ENCODE data around the gene EIF3D. TPM values are rescaled to one million over a fixed set of nuclear protein-coding genes. Genes with fewer than 3 reads are reported as not detected.

The EIF3D gene, protein sequence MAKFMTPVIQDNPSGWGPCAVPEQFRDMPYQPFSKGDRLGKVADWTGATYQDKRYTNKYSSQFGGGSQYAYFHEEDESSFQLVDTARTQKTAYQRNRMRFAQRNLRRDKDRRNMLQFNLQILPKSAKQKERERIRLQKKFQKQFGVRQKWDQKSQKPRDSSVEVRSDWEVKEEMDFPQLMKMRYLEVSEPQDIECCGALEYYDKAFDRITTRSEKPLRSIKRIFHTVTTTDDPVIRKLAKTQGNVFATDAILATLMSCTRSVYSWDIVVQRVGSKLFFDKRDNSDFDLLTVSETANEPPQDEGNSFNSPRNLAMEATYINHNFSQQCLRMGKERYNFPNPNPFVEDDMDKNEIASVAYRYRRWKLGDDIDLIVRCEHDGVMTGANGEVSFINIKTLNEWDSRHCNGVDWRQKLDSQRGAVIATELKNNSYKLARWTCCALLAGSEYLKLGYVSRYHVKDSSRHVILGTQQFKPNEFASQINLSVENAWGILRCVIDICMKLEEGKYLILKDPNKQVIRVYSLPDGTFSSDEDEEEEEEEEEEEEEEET
- 282 TPM for polyA plus RNA-seq (2012; ENCODE audit: missing spikeins)

DNA sequence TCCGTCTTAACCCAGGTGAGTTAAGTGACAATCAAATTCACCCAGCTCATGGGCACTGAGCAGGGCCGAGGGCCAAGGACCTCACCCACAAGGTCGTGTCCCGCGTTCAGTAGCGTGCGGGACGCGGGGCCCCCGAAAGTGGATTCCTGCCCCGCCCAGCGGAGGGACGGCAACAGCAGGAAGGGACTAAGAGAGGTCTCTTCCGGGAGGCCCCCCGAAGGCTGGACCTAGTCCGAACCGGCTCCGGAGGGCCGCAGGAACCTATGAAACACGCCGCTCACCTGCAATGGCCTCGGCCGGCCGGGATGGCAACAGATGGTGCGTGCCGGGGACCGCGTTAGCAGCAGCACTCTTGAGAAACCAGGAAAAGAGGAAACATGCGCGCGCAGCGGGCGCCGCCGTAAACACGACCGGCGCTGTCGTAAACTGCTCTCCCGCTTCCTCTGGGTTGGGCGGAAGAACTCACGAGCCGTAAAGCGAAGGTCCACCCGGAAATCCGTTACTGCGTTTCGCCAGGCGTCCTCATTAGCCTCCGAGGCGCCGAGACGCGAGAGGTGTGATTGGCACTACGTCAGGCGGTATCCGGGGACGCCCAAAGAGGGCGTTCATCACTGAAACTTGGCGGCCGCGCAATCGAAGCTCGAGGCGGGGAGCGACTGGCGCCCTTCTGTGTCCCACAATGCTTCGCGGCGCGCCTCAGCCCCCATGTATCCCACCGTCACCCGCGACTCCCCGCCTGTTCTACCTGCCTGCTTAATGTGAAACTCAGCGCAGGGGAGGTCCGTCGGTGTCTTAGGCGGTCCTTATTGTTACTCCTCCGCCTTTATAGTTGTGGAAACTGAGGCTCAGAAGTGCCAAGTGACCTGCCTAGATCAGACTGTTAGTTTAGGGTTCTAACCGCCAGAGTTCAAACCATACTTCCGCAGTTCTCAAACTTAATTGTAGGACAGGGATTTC, at the start of gene EIF3D:
TSS of gene EIF3D (minus strand) at position 372 of the 957 bp plus-strand sequence. CDS start 3,045 bp downstream, outside the sequence.
- TF ChIP-seq POLR2A (IDR thresholded peaks at IDR 0.05; ENCODE audit: low read depth, low read length) (peak; percentile 97), TAF1 (IDR thresholded peaks at IDR 0.05; ENCODE audit: borderline replicate concordance, low read depth, low read length) (peak; percentile 99), POLR2AphosphoS5 (IDR thresholded peaks at IDR 0.05; ENCODE audit: low read depth, low read length) (peak; percentile 96)
- FAIRE-seq (peak; percentile 99), DNase-seq (ENCODE audit: insufficient read length) (peak; percentile 81)

- FAIRE-seq (no peak), DNase-seq (ENCODE audit: insufficient read length) (no peak)
- TF ChIP-seq POLR2AphosphoS5 (IDR thresholded peaks at IDR 0.05; ENCODE audit: low read depth, low read length), result no peak
- TF ChIP-seq TAF1 (IDR thresholded peaks at IDR 0.05; ENCODE audit: borderline replicate concordance, low read depth, low read length), result no peak
- TF ChIP-seq POLR2A (IDR thresholded peaks at IDR 0.05; ENCODE audit: low read depth, low read length), result no peak
These were observed 49.7 kb upstream of the EIF3D start for GRCh38 chr22:36578619-36579018.

DNA sequence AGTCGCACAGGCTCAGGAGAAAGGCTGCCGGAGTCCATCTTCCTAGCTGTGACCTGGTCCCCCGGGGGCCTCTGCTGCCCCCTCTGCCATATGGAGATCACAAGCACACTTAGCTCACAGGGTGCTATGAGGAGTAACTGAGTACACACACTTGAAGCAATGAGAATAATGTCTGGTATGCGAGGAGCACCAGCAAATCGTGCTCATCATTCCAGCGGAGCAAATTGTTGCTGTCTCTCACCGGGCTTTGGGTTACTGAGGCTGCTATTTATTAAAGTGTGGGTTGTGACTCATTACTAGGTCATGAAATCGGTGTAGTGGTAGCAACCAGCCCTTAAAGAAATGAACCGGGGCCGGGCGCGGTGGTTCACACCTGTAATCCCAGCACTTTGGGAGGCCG, 48.1 kb upstream of the EIF3D start:
- DNase-seq (ENCODE audit: insufficient read length) (no peak), FAIRE-seq (no peak)
- no peak for TF ChIP-seq POLR2AphosphoS5 (IDR thresholded peaks at IDR 0.05; ENCODE audit: low read depth, low read length)
- TF ChIP-seq TAF1 (IDR thresholded peaks at IDR 0.05; ENCODE audit: borderline replicate concordance, low read depth, low read length), result no peak
- TF ChIP-seq POLR2A (IDR thresholded peaks at IDR 0.05; ENCODE audit: low read depth, low read length), result no peak

GRCh38 chr22:36574728-36575127, 45.8 kb upstream of the EIF3D start:
- no peak for TF ChIP-seq TAF1 (IDR thresholded peaks at IDR 0.05; ENCODE audit: borderline replicate concordance, low read depth, low read length)
- TF ChIP-seq POLR2AphosphoS5 (IDR thresholded peaks at IDR 0.05; ENCODE audit: low read depth, low read length), result no peak
- FAIRE-seq (no peak), DNase-seq (ENCODE audit: insufficient read length) (no peak)

DNA sequence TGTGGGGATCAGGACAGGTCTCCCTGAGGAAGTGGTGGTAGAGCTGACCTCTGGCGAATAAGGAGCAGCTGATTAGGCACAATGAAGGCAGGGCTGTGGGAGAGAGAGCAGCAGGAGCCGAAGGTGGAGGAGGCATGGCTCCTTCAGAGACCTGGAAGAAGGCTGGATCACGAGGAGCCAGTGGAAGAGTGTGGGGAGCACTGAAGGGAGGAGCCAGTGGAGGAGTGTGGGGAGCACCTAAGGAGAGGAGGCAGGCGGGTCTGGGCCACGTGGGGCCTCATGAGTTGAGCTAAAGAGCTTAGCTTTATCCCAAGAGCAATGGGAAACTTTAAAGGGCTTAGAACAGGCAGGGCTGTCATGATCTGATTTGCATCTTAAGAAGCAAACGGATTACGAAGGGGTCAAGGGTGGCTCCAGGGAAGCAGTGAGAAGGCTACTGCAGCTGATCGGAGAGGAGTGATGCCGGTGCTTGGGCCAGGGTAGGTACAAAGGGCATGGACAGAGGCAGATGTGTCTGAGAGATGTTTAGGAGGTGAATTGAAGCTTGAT, 44.9 kb upstream of the EIF3D start:
- DNase-seq (ENCODE audit: insufficient read length) (no peak), FAIRE-seq (no peak)
- TF ChIP-seq POLR2A (IDR thresholded peaks at IDR 0.05; ENCODE audit: low read depth, low read length), result no peak

GRCh38 chr22:36571991-36572390, 43.0 kb upstream of the EIF3D start:
- DNase-seq (ENCODE audit: insufficient read length) (no peak), FAIRE-seq (no peak)
- TF ChIP-seq POLR2AphosphoS5 (IDR thresholded peaks at IDR 0.05; ENCODE audit: low read depth, low read length) (no peak), TAF1 (IDR thresholded peaks at IDR 0.05; ENCODE audit: borderline replicate concordance, low read depth, low read length) (no peak), POLR2A (IDR thresholded peaks at IDR 0.05; ENCODE audit: low read depth, low read length) (no peak)

DNA sequence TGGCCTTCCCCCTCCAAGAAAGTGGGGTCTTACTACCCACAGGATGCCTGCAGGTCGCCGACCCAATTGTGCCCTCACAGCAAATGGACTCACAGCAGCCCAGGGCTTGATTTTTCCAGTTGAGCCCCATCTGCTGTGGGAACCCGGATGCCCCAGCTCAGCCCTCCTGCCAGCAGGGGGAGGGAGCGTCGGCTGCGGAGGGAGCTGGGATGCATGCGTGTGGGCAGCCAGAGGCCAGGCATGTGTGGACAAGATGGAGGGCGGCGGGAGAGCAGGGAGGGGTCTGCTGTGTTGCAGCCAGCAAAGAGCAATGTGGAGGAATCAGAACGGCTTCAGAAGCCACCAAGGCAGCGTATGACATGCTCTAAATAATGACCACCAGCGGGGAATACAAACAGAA, 41.0 kb upstream of the EIF3D start:
- TF ChIP-seq POLR2AphosphoS5 (IDR thresholded peaks at IDR 0.05; ENCODE audit: low read depth, low read length) (no peak), POLR2A (IDR thresholded peaks at IDR 0.05; ENCODE audit: low read depth, low read length) (no peak), TAF1 (IDR thresholded peaks at IDR 0.05; ENCODE audit: borderline replicate concordance, low read depth, low read length) (no peak)
- DNase-seq (ENCODE audit: insufficient read length) (no peak), FAIRE-seq (no peak)

GRCh38 chr22:36568846-36569245, 39.9 kb upstream of the EIF3D start:
- TF ChIP-seq TAF1 (IDR thresholded peaks at IDR 0.05; ENCODE audit: borderline replicate concordance, low read depth, low read length) (no peak), POLR2AphosphoS5 (IDR thresholded peaks at IDR 0.05; ENCODE audit: low read depth, low read length) (no peak), POLR2A (IDR thresholded peaks at IDR 0.05; ENCODE audit: low read depth, low read length) (no peak)
- FAIRE-seq, result no peak
- DNase-seq (ENCODE audit: insufficient read length), result no peak

GRCh38 chr22:36566720-36567119, 37.8 kb upstream of the EIF3D start:
- FAIRE-seq (no peak), DNase-seq (ENCODE audit: insufficient read length) (no peak)
- TF ChIP-seq TAF1 (IDR thresholded peaks at IDR 0.05; ENCODE audit: borderline replicate concordance, low read depth, low read length) (no peak), POLR2A (IDR thresholded peaks at IDR 0.05; ENCODE audit: low read depth, low read length) (no peak), POLR2AphosphoS5 (IDR thresholded peaks at IDR 0.05; ENCODE audit: low read depth, low read length) (no peak)

- TF ChIP-seq POLR2AphosphoS5 (IDR thresholded peaks at IDR 0.05; ENCODE audit: low read depth, low read length), result no peak
- TF ChIP-seq TAF1 (IDR thresholded peaks at IDR 0.05; ENCODE audit: borderline replicate concordance, low read depth, low read length), result no peak
- TF ChIP-seq POLR2A (IDR thresholded peaks at IDR 0.05; ENCODE audit: low read depth, low read length), result no peak
- no peak for DNase-seq (ENCODE audit: insufficient read length)
- FAIRE-seq, result no peak
These were observed 36.7 kb upstream of the EIF3D start for GRCh38 chr22:36565686-36566085.

- FAIRE-seq (no peak), DNase-seq (ENCODE audit: insufficient read length) (no peak)
- TF ChIP-seq POLR2AphosphoS5 (IDR thresholded peaks at IDR 0.05; ENCODE audit: low read depth, low read length) (no peak), POLR2A (IDR thresholded peaks at IDR 0.05; ENCODE audit: low read depth, low read length) (no peak), TAF1 (IDR thresholded peaks at IDR 0.05; ENCODE audit: borderline replicate concordance, low read depth, low read length) (no peak)
These were observed 36.2 kb upstream of the EIF3D start for GRCh38 chr22:36565159-36565507.

Measured in GM12892 (cell line).